ENCODE data around the gene CRYBG2. TPM values are rescaled to one million over a fixed set of nuclear protein-coding genes. Genes with fewer than 3 reads are reported as not detected.
A peak's percentile ranks its signal among the peaks of the same experiment; 100 is the strongest.

CRYBG2 gene
- total RNA-seq, 6 experiments from 2014 or later: not detected

DNA sequence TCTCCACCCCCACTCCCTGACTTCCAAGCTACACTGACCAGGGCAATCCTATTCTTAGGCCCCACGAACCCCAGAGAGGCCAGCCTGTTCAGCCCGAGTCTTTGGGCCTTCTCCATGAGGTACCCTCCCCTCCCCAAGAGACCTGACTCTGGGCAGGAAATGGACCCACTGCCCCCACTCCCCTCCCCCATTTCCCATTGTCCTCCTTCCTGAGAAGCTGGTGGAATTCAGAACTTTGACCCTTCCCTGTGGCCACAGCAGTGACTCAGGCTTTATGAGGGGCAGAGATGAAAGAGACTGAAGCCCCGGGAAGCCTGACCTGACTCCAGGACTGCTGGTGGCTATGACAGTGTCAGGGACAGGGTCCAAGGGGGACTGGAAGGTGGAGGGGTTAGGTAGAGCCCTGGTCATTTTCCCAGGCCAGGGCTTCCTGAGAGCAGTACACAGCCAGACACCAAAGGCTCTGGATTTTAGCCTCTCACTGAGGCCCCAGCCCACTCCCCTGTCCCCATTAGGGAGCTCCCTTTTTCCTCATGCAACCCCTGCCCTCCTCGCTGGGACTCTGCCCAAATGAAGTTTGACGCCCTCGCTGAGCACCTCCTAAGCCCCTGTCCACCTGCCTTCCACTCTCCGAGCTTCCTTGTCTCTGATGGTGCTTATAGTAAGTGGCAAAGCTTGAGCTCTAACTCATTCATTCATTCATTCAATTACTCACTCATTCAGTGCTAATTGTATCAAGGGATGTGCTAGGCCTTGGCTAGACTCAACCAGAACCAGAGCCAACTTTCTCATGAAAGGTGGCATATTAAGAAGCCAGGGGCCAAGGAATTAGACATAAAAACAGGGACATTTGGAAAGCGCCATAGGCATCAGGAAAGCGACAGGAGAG is 3.0 kb downstream of the CRYBG2 start:
- peaks cover 10% of the 10 kb centered on the region for H3K27me3 Mint-ChIP-seq (ENCODE audit: insufficient read depth)
- no peaks in the 10 kb centered on the region for H3K9me3 Mint-ChIP-seq
- peaks cover 35% of the 10 kb centered on the region for H3K4me1 Mint-ChIP-seq (ENCODE audit: low read depth)
- H3K36me3 Mint-ChIP-seq (ENCODE audit: low read depth): no peaks in the 10 kb centered on the region
- TF ChIP-seq CTCF (IDR thresholded peaks at IDR 0.05): no peak
- DNase-seq: peak; percentile 39
- peak overlapping the region; percentile 17; the same call in 1 of the 2 replicates for H3K4me3 Mint-ChIP-seq
- peak overlapping the region; percentile 64 for H3K27ac Mint-ChIP-seq

GRCh38 chr1:26350343-26350700 is 3.6 kb downstream of the CRYBG2 start:
- peak overlapping the region; percentile 17; the same call in 1 of the 2 replicates for H3K4me3 Mint-ChIP-seq
- peak overlapping the region; percentile 64 for H3K27ac Mint-ChIP-seq
- H3K36me3 Mint-ChIP-seq (ENCODE audit: low read depth): no peaks in the 10 kb centered on the region
- no peak for DNase-seq
- H3K9me3 Mint-ChIP-seq: no peaks in the 10 kb centered on the region
- H3K4me1 Mint-ChIP-seq (ENCODE audit: low read depth): peaks cover 35% of the 10 kb centered on the region
- peaks cover 6% of the 10 kb centered on the region for H3K27me3 Mint-ChIP-seq (ENCODE audit: insufficient read depth)
- TF ChIP-seq CTCF (IDR thresholded peaks at IDR 0.05): no peak

DNA sequence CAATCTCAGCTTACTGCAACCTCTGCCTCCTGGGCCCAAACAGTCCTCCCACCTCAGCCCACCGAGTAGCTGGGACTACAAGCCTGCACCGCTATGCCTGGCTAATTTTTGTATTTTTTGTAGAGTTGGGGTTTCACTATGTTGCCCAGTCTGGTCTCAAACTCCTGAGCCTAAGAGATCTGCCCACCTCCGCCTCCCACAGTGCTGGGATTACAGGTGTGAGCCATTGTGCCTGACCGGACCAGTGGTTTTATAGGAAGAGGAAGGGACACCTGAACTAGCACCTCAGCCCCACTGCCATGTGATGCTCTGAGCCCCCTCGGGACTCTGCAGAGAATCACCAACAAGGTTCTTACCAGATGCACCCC is 4.1 kb downstream of the CRYBG2 start:
- H3K9me3 Mint-ChIP-seq: no peaks in the 10 kb centered on the region
- no peaks in the 10 kb centered on the region for H3K36me3 Mint-ChIP-seq (ENCODE audit: low read depth)
- peaks cover 35% of the 10 kb centered on the region for H3K4me1 Mint-ChIP-seq (ENCODE audit: low read depth)
- H3K27ac Mint-ChIP-seq: peak overlapping the region; percentile 64
- no peak for DNase-seq
- peaks cover 9% of the 10 kb centered on the region for H3K27me3 Mint-ChIP-seq (ENCODE audit: insufficient read depth)
- H3K4me3 Mint-ChIP-seq: no peak overlapping the region
- no peak for TF ChIP-seq CTCF (IDR thresholded peaks at IDR 0.05)

DNA sequence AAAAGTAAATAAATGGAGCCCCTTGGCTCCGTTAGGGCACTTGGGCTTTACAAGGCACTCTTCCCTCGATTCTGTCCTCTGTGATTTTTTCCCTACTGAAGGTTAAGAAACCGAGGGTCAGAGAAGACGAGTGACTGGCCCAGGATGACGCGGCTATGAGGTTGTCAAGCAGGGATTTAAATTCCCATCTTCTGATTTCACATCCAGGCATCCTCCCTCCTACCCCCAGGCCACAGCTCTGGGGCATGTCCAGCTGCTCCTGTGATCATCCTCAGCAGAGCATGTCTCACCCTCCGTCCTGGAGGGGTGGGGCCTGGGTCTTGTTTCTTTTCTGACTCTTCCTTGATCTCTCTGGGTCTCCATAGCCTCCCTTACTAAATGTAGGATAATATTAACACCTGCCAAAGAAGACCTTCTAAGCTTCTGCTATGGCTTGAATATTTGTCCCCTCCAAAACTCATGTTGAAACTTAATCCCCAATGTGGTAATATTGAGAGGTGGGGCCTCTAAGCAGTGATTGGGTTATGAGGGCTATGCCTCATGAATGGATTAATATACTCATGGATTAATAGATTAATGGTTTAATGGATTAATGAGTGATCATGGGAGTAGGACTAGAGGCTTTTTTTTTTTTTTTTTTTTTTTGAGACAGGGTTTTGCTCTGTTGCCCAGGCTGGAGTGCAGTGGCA is 4.6 kb downstream of the CRYBG2 start:
- Mint-ChIP-seq H3K36me3 (ENCODE audit: low read depth) (no peaks in the 10 kb centered on the region), H3K4me1 (ENCODE audit: low read depth) (peaks cover 35% of the 10 kb centered on the region), H3K9me3 (no peaks in the 10 kb centered on the region), H3K27me3 (ENCODE audit: insufficient read depth) (peaks cover 6% of the 10 kb centered on the region), H3K4me3 (peak overlapping the region; percentile 7; the same call in 1 of the 2 replicates), H3K27ac (peak overlapping the region; percentile 64)
- TF ChIP-seq CTCF (IDR thresholded peaks at IDR 0.05): no peak
- peak; percentile 92 for DNase-seq

GRCh38 chr1:26346274-26347033 is 7.5 kb downstream of the CRYBG2 start:
- TF ChIP-seq CTCF (IDR thresholded peaks at IDR 0.05): no peak
- H3K4me1 Mint-ChIP-seq (ENCODE audit: low read depth): peaks cover 24% of the 10 kb centered on the region
- H3K36me3 Mint-ChIP-seq (ENCODE audit: low read depth): no peaks in the 10 kb centered on the region
- no peaks in the 10 kb centered on the region for H3K9me3 Mint-ChIP-seq
- H3K27me3 Mint-ChIP-seq (ENCODE audit: insufficient read depth): peaks cover 9% of the 10 kb centered on the region
- DNase-seq: no peak
- no peak overlapping the region for H3K27ac Mint-ChIP-seq
- no peak overlapping the region for H3K4me3 Mint-ChIP-seq

Measured in HFFc6 (cell line).